Effector memory CD4-positive, alpha-beta T cell (primary cell): ENCODE measurements around the gene DOCK8.
A peak's percentile ranks its signal among the peaks of the same experiment; 100 is the strongest.
"Not testable (repeated sequence)": the region's sequence is repeated elsewhere in the genome, so short reads cannot be mapped to it uniquely, and the experiment has no call there.

Source experiments
- DNase-seq, 3 donors: peaks; one replicate each; pipeline ENCODE4 v3.0.0-alpha.2; 2020
- H3K27ac ChIP-seq: 2 replicates; pipeline ENCODE4 v1.7.0; 2013; ENCODE audit warnings: mild to moderate bottlenecking, low read length, moderate library complexity; ENCODE audit not compliant: insufficient read depth, poor library complexity, severe bottlenecking
- H3K27me3 ChIP-seq: replicated peaks from 2 replicates; pipeline ENCODE4 v1.7.0; 2013; ENCODE audit warnings: mild to moderate bottlenecking, low read length; ENCODE audit not compliant: insufficient read depth, control insufficient read depth, poor library complexity, severe bottlenecking
- H3K36me3 ChIP-seq: 2 replicates; pipeline ENCODE4 v1.7.0; 2013; ENCODE audit warnings: mild to moderate bottlenecking, low read length, moderate library complexity; ENCODE audit not compliant: control insufficient read depth, insufficient read depth
- H3K4me1 ChIP-seq: 2 replicates; pipeline ENCODE4 v1.7.0; 2013; ENCODE audit warnings: low read length, mild to moderate bottlenecking; ENCODE audit not compliant: control insufficient read depth, insufficient read depth, poor library complexity, severe bottlenecking
- H3K4me3 ChIP-seq: 2 replicates; pipeline ENCODE4 v1.7.0; 2013; ENCODE audit warnings: low read length, low read depth, mild to moderate bottlenecking; ENCODE audit not compliant: insufficient read depth, poor library complexity, severe bottlenecking
- H3K9me3 ChIP-seq: 2 replicates; pipeline ENCODE4 v1.7.0; 2013; ENCODE audit warnings: mild to moderate bottlenecking, low read length, moderate library complexity; ENCODE audit not compliant: control insufficient read depth

The DOCK8 gene

GRCh38 chr9:213901-214300 is 764 bp upstream of the DOCK8 start:
- H3K4me1 ChIP-seq, DNase-seq, H3K27me3 ChIP-seq, H3K27ac ChIP-seq, H3K4me3 ChIP-seq, H3K36me3 ChIP-seq, H3K9me3 ChIP-seq: not testable (repeated sequence)

GRCh38 chr9:214351-214647 is 366 bp upstream of the DOCK8 start:
- H3K27me3 ChIP-seq = no peaks in the 10 kb centered on the region
- peak in 1 of 3 donors; percentile 6 for DNase-seq
- H3K4me1 ChIP-seq = peaks cover 9% of the 10 kb centered on the region
- no peak overlapping the region for H3K27ac ChIP-seq
- peak overlapping the region; percentile 88 for H3K4me3 ChIP-seq
- no peaks in the 10 kb centered on the region for H3K9me3 ChIP-seq
- H3K36me3 ChIP-seq = no peaks in the 10 kb centered on the region

- no peaks in the 10 kb centered on the region for H3K27me3 ChIP-seq
- H3K4me3 ChIP-seq = peak overlapping the region; percentile 88
- H3K27ac ChIP-seq = no peak overlapping the region
- no peaks in the 10 kb centered on the region for H3K36me3 ChIP-seq
- no peaks in the 10 kb centered on the region for H3K9me3 ChIP-seq
- peaks cover 9% of the 10 kb centered on the region for H3K4me1 ChIP-seq
- DNase-seq = no peak
These were observed 1.0 kb downstream of the DOCK8 start for GRCh38 chr9:215631-216155.

GRCh38 chr9:216866-217265 is 2.2 kb downstream of the DOCK8 start:
- Histone ChIP-seq H3K36me3 (no peaks in the 10 kb centered on the region), H3K9me3 (no peaks in the 10 kb centered on the region), H3K4me3 (no peak overlapping the region), H3K27ac (no peak overlapping the region), H3K27me3 (no peaks in the 10 kb centered on the region), H3K4me1 (peaks cover 11% of the 10 kb centered on the region)
- DNase-seq = no peak

GRCh38 chr9:217950-218349 is 3.3 kb downstream of the DOCK8 start:
- DNase-seq = no peak
- Histone ChIP-seq H3K27ac (no peak overlapping the region), H3K4me1 (peaks cover 16% of the 10 kb centered on the region), H3K9me3 (no peaks in the 10 kb centered on the region), H3K27me3 (no peaks in the 10 kb centered on the region), H3K36me3 (no peaks in the 10 kb centered on the region), H3K4me3 (no peak overlapping the region)

GRCh38 chr9:219036-219435 is 4.4 kb downstream of the DOCK8 start:
- not testable (repeated sequence) for H3K4me3 ChIP-seq, H3K36me3 ChIP-seq, DNase-seq, H3K9me3 ChIP-seq, H3K27ac ChIP-seq, H3K27me3 ChIP-seq
- peaks cover 16% of the 10 kb centered on the region for H3K4me1 ChIP-seq

GRCh38 chr9:219670-220365 is 5.2 kb downstream of the DOCK8 start:
- Histone ChIP-seq H3K27ac (no peak overlapping the region), H3K4me1 (peaks cover 16% of the 10 kb centered on the region), H3K4me3 (no peak overlapping the region), H3K9me3 (no peaks in the 10 kb centered on the region), H3K36me3 (no peaks in the 10 kb centered on the region), H3K27me3 (no peaks in the 10 kb centered on the region)
- no peak for DNase-seq

GRCh38 chr9:221989-222776 is 7.5 kb downstream of the DOCK8 start:
- Histone ChIP-seq H3K4me1 (peaks cover 6% of the 10 kb centered on the region), H3K27ac (peak overlapping the region; percentile 9)
- no peak for DNase-seq

GRCh38 chr9:223152-223551 is 8.5 kb downstream of the DOCK8 start:
- no peak for DNase-seq
- Histone ChIP-seq H3K36me3 (no peaks in the 10 kb centered on the region), H3K9me3 (no peaks in the 10 kb centered on the region), H3K27me3 (no peaks in the 10 kb centered on the region), H3K4me1 (peaks cover 6% of the 10 kb centered on the region), H3K4me3 (no peak overlapping the region), H3K27ac (no peak overlapping the region)

More at GRCh38 chr9:221989-222776, 7.5 kb downstream of the DOCK8 start:
- no peaks in the 10 kb centered on the region for H3K27me3 ChIP-seq
- H3K9me3 ChIP-seq = no peaks in the 10 kb centered on the region
- no peak overlapping the region for H3K4me3 ChIP-seq
- H3K36me3 ChIP-seq = no peaks in the 10 kb centered on the region

GRCh38 chr9:224026-224425 is 9.4 kb downstream of the DOCK8 start:
- Histone ChIP-seq H3K27me3 (no peaks in the 10 kb centered on the region), H3K4me1 (peaks cover 6% of the 10 kb centered on the region), H3K27ac (no peak overlapping the region), H3K36me3 (no peaks in the 10 kb centered on the region), H3K9me3 (no peaks in the 10 kb centered on the region), H3K4me3 (no peak overlapping the region)
- no peak for DNase-seq
